ENCODE data around the gene FOXD2.
A peak's percentile ranks its signal among the peaks of the same experiment; 100 is the strongest.

The FOXD2 gene

GRCh38 chr1:47474278-47475193, 36.7 kb downstream of the FOXD2 start:
- TF ChIP-seq CTCF (conservative IDR thresholded peaks at IDR 0.05), result no peak
- H3K27ac ChIP-seq, result no peak overlapping the region

GRCh38 chr1:47477595-47478080, 39.8 kb downstream of the FOXD2 start:
- TF ChIP-seq CTCF (conservative IDR thresholded peaks at IDR 0.05), result no peak
- H3K27ac ChIP-seq, result peak overlapping the region; percentile 90

- H3K27ac ChIP-seq, result peak overlapping the region; percentile 90
- TF ChIP-seq CTCF (conservative IDR thresholded peaks at IDR 0.05), result no peak
These were observed 40.2 kb downstream of the FOXD2 start for GRCh38 chr1:47478090-47478489.

GRCh38 chr1:47479664-47480063, 41.8 kb downstream of the FOXD2 start:
- no peak for TF ChIP-seq CTCF (conservative IDR thresholded peaks at IDR 0.05)

GRCh38 chr1:47481936-47482335, 44.1 kb downstream of the FOXD2 start:
- H3K27ac ChIP-seq, result no peak overlapping the region
- no peak for TF ChIP-seq CTCF (conservative IDR thresholded peaks at IDR 0.05)

More at GRCh38 chr1:47479664-47480063, 41.8 kb downstream of the FOXD2 start:
- peak overlapping the region; percentile 90; the same call in 1 of the 2 replicates for H3K27ac ChIP-seq

- no peak for TF ChIP-seq CTCF (conservative IDR thresholded peaks at IDR 0.05)
These were observed 44.9 kb downstream of the FOXD2 start for GRCh38 chr1:47482786-47483185.

GRCh38 chr1:47483651-47484050, 45.8 kb downstream of the FOXD2 start:
- no peak for TF ChIP-seq CTCF (conservative IDR thresholded peaks at IDR 0.05)

More at GRCh38 chr1:47482786-47483185, 44.9 kb downstream of the FOXD2 start:
- H3K27ac ChIP-seq, result no peak overlapping the region

More at GRCh38 chr1:47483651-47484050, 45.8 kb downstream of the FOXD2 start:
- no peak overlapping the region for H3K27ac ChIP-seq
